ENCODE results near the gene HOXA3. TPM values are rescaled to one million over a fixed set of nuclear protein-coding genes. Genes with fewer than 3 reads are reported as not detected.

Gene HOXA3
- total RNA-seq, 1 donor from 2014 or later: 5.5 TPM

DNA sequence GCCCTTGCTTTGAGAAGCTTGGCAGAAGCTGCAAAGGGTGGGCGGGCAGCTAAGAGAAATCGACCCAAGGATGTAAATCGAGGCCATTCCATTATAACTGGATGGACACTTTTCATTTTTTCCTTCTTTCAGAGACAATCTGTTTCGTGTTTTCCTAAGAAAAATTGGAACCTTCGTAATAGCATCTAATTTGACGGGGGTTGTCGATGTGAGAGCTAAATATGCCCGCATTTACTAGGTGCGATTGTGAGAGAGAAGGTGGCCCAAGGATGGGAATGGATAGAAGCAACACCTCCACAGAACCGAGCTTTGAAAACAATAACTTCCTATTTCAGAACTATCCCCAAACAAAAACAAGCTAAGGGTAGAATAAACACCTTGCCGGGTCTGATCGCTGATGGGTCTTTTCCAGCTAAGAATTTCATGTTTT, 21.0 kb downstream of the HOXA3 start:
- no peak for DNase-seq (ENCODE audit: extremely low read depth, low read depth, low spot score)

DNA sequence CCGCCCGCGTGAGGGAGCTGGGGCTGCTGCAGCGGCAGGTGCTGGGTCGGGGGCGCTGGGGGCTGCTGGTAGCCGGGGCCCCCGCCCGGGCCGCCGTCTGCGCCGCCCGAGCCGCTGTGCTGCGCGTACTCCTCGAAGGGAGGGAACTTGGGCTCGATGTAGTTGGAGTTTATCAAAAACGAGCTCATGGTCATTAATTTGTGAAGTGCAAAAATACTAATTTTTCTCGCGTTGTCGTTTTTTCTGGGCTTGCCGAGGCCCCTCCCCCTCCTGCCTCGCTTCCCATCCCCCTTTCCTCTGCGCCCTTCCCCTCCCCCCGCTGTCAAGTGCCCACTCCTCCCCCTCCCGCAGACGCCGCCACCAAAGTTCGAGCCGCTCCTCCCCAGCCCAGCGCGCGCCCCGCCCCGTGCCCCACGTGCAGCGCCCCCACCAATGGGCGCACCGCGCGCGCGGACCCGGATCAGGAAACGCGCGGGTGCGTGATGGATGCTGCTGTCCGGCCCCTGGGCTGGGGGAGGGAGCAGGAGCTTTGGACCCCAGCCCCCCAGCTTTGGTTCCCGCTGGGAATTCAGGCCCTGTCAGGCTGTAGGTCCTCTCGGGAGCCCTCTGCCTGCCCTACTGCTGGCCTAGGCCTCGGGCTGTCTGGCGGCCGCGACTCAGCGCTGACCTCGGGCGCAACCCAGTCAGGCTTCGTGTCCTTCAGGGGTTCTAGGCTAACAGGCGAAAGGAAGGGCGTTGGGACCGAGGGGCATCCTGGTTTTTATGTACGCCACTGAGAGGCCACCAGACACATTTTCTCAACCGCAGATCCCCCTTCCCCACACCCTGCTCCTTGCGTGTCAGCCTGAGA, 21.6 kb downstream of the HOXA3 start, which contains the start of gene HOXA4:
Gene HOXA4 (minus strand): TSS at position 218 of the 850 bp plus-strand sequence. CDS start 24 bp downstream, at position 194.
- DNase-seq (ENCODE audit: extremely low read depth, low read depth, low spot score): no peak

DNA sequence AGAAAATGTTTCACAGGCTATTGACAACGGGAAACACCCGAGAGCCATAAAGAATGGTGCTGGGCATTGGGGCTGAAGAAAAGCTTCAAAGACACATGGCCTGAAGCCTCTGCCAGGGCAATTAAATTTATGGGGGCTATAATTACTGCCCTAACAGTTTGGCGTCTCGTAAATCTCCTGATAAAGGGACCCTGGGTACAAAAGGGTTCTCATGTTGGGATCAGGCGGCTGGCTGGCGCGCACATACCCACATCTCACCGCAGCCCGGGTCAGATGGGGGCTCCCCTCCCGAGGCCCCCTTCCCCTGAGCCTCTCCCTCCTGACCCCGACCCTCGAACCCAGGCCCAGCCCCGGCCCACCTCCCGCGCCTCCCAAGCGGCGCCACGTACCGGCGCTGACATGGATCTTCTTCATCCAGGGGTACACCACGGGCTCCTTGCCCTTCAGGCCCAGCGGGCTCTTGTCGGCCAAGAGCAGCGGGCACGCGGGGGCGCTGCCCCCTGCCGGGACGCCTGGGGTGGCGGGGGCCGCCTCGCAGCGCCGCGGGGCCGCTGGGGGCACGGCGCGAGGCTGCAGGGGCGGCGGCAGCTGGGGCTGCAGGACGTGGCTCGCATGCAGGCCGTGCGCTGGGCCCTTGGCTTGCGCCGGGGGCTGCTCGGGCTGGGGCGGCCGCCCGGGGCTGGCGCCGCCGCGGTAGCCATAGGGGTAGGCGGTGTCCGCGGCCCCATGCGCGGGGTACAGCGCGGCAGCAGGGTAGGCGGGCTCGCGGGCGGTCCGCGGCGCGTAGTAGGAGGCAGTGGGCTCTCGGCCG, 22.4 kb downstream of the HOXA3 start:
- no peak for DNase-seq (ENCODE audit: extremely low read depth, low read depth, low spot score)

DNA sequence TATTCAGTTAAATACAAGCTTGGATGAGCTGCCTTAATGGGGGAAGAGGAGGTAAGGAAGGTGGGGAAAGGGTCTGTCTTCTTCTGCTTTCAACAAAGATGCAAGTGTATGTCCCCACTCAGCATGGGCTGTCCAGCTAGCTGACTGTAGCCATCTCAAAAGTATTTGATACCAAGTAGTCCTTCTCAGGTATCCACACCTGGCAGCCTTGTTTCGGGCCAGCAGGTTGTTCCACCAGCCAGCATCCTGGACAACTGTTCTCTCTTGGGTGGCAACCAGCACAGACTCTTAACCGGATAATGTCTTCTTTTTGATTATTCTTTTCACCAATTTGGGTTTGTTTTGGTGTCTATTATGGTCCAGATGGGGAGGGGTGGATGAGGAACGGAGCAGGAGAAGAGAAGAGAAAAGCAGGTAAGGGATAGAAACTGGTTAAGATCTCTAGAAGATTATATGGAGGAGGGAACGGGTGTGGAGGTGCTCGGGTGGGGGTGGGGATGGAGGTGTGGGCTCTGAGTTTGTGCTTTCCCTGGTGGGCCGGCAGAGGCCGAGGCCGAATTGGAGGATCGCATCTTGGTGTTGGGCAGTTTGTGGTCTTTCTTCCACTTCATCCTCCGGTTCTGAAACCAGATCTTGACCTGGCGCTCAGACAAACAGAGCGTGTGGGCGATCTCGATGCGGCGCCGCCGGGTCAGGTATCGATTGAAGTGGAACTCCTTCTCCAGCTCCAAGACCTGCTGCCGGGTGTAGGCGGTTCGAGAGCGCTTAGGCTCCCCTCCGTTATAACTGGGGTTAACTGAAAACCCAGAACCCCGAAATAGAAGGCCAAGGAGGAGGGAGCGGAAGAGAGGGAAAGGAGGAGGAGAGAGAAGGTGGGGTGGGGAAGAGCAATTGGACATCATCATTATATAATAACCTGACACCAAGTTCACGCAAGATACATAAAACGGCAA, 23.3 kb downstream of the HOXA3 start:
- DNase-seq (ENCODE audit: extremely low read depth, low read depth, low spot score): no peak

DNA sequence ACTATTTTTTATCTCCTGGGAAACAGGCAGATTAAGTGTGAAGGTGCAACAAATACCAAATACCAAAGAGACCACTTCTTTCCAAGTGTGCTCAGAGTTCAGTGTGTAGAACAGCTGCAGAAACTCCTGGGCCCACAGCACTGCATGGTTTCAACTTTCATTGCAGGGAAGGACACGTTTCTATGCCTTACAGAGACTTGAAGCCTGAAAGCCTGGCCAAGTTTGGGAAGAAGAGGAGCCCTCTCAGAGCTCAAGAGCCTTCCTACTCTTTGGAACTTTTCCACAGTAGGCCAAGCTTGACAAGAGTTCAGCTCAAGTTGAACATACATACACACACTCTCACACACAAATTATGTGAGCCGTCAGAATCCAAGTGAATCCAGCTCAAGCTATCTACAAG, 24.3 kb downstream of the HOXA3 start:
- DNase-seq (ENCODE audit: extremely low read depth, low read depth, low spot score): no peak

DNA sequence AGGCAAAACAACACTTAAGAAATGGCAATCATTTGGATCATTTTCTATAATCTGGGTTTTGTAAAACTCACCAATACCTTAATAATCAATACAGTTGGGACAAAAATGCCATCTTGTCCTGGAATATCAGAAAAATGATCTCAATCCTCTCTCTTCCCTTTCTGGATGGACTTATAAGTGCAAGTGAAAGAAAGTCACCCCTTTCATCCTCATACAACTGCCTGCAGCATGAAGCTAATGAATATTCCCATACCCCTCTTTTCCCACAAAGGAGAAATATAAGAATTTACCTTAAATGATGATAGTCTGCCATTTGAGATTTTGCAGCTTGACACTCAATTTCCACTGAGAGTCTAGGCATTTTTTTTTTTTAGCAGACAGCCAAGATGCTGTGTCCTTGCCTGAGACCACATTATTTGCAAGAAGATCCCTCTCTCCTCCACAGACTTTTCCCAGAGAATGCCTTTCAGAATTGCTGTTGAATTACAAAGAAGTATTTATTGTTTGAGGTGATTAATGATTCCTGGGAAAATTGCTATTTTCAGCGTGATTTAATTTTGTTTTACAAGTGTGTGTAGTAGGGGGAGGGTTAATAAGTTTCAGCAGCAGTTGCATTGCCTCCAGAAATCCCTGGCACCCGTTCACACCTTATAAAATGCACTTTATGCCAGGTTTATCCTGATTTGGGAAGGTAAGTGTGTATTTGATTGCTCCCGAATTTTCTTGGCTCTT, 25.6 kb downstream of the HOXA3 start:
- no peak for DNase-seq (ENCODE audit: extremely low read depth, low read depth, low spot score)

DNA sequence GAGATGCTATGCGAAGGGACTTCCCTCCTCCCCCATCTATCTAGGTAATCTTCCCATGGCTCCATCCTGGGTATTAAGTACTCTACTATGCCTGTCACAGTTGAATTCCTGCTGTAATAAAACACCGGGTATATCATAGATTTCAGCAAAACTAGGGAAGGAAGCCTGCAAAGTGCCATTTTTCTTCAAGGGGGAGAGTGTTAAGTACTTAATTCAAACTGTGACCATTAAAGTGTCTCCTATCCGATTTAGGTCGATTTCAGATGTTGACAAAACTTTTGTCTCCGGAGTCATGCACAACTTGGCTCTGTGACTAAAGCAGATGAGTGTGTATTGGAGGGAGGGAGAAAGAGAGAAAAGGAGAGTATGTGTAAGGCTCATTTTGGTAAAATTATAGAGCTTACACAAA, 26.4 kb downstream of the HOXA3 start:
- DNase-seq (ENCODE audit: extremely low read depth, low read depth, low spot score): no peak

DNA sequence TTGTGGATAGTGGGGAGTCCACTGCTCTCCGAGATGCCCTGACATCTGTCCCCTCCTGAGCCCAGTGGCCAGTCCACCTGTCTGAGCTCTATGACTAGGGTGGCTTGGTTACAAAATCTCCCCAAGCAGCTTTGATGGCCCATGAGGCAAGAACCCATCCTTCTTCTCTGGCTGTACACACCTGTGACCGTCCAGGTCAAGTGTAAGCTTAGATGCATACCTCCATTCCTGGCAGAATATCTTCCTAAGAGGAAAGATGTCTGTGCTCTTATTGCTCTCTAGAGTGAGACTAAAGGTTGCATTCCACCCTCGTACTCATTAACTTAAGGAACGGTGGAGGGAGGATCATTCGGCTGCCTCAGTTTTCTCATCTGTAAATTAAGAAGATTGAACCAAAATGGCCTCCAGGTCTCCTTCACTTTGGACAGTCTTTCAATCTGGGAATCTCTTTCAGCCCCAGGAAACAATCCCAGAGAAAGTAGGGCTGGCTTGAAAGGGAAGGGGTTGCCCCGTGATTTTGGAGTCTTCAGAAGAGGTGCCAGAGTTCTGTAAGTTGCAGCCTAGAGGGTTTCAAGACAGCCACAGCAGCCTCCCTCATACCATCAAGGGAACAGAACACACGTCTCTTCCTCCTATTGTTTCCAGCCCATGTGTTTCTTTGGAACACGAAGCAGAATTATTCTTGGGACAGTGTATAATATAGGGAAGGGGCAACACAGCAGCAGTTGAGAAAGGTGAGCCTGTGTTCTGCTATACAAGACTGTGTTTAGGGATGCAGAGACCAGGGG, 27.3 kb downstream of the HOXA3 start:
- DNase-seq (ENCODE audit: extremely low read depth, low read depth, low spot score): no peak

DNA sequence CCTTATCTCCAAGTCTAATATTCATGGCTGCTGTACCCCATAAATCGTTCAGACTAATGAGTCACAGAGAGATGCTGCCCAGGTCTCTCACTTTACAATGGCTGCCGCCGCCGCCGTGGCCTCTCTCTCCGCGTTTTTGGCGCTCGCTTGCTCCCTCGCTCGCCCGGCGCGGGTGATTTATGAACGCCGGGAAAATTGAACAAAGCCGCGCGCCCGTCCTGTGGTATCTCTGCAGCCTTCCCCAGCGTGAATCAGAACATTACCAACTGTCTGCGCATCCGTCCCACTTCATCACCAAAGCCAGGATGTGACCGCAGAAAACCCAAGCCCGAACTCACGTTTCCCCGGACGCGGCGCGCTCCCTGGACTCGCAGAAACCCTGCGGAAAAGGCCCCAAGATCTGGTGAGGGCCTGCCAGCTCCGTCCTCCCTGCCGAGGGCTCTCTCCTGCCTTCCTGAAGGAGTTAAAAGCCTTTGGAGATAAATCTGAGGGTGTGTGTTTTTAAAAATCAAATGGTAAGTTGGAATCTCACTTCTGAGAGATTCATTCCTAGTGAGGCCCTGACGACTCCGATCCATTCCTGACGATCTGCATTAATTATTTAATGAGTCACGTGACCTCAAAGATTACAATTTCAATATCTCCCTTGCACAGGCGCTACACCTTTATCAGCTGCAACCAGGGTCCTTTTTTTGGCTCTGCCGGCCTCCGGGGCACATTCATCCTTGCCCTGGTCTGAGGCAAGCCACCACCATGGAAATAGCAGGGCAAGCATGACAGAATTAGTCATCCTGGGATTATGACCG, 28.1 kb downstream of the HOXA3 start:
- no peak for DNase-seq (ENCODE audit: extremely low read depth, low read depth, low spot score)

DNA sequence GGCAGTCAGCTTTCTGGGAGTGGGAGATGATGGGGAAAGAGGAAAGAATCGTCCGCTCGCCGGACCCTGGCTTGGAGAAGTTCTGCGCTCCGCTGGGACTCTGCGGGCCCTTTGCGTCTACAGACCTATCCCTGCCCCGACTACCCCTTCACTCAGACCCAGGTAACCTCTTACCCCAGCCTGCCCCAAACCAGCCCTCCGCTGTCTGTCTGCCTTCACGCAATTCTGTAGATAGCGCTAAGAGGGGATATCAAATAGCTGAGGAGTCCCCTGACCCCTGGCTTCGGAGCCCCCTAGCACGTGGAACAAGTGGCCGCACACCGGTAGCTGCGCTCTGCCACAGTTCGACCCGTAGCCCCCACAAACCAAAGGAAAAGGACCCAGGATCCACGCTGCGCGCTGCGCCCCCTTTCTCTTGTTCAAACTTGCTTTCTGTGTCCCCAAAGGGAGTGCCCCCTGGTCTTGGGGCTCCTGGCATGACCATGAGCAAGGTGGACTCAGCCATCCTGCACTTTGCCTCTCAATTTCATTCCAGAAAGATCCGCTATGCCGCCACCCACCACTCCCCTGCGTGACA, 28.8 kb downstream of the HOXA3 start:
- DNase-seq (ENCODE audit: extremely low read depth, low read depth, low spot score): no peak

DNA sequence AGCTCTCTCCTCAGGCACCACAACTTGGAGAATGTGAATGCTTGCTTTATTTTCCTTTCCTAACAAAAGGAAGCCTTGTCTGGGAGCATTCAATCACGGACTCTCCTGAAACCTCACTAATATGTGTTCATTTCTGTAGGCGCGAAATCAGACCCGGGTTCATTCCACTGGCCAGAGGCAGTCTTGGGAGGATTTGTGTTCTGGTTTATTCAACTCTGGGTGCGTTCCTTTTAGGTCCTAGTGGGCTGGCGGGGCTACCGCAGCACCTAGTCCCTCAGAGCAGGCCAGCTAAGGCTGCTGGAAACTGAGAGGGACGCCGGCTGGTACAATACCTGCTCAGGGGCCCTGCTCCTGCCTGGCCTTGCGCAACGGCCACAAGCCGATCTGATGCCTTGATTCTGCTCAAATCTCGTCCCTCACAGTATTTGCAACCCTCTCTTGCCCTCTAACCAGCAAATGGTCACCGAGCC, 29.3 kb downstream of the HOXA3 start:
- DNase-seq (ENCODE audit: extremely low read depth, low read depth, low spot score): no peak

DNA sequence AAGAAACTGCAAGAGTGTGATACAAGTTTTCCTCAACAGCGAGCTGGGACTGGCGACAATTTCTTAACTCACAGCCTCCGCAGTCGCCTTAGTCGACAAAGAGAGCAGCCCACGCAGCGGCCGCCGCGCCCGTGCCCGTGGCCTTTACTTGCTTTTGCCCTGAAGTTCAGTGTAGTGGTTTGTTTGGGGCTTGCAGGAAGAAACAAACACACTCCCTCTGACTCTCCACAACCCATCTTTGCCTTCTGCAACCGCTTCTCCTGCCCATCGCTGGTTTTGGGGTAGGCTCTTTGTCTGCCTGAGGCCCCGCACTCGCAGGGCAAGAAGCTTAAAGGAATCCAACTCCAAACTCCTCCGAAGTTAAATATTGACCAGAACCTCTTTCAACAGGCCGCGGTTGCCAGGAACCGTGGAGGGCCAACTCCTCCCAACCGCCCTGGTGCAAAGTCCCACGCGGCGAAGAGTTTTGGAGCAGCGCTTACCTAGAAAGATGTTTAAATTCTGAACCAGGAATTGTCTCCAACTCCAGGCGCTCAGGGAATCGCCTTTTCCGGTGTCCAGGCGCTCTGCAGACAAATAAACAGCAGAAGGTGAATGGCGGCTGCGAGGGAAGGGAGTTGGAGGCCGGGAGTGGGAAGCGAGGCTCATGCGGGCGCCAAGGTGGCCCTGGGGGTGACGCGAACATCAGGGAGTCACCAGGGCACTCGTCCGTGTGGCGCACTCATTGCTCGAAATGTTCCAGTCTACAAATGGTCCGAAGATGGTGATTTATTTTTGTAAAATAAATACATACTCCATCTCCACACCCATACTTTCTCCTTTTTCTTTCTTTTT, 30.1 kb downstream of the HOXA3 start:
- no peak for DNase-seq (ENCODE audit: extremely low read depth, low read depth, low spot score)

DNA sequence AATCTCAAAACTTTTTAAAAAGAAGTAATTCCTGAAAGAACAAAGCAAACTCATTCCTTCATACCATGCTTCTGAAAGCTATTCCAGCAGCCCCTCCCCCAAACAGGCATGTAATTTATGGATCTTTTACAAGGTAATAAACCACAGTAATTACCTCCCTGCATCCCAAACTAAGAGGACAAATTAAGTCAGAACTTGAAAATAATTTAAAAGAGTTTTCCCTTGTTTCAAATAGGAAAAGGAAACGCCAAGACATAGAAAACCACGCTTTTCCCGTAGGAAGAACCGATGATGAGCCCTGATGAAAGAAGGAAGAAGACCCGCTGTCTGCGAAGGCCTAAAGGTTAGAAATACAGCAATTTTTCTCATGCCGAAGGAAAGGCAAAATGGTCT, 30.7 kb downstream of the HOXA3 start:
- DNase-seq (ENCODE audit: extremely low read depth, low read depth, low spot score): no peak

DNA sequence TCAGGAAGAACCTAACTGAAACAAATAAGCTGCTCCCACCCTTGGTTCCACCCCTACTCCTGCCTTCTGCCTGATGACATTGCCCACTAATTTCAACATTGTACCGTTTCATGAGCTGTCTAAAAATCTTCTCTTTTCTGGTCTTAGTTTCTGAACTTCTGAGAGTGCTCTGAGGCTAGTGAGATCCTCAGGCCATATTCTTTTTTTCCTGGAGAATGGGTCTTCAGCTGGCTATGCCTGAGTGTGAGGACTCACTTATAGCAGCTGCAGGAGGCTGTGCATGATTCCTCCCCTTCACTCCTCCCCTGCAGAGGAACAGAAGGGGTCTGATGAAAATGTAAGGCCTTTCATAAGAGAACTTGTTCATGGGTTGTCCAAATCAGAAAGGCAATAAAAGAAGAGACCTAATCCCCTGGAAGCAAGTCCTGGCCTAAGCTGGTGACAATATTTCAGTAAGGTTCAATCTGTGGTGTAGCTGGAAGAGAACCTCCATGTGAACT, 32.9 kb downstream of the HOXA3 start:
- DNase-seq (ENCODE audit: extremely low read depth, low read depth, low spot score): no peak

DNA sequence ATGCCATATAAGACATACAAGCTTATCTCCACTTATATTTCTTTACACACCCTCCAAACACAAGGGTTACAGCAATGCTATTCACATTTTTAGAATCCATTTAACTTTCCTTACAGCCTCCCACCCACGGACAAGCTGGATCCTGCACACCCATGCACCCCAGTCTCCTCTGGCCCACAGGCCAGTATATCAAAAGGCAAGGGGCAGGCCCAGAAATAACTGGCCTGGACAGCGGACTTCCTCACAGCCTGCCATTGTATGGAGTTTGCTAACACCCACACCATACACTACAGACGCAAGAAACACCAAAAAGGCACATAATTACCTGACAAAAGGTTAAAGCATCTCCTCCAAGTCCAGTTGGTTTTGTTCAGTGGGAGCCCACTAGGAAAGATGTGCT, 33.8 kb downstream of the HOXA3 start:
- no peak for DNase-seq (ENCODE audit: extremely low read depth, low read depth, low spot score)

DNA sequence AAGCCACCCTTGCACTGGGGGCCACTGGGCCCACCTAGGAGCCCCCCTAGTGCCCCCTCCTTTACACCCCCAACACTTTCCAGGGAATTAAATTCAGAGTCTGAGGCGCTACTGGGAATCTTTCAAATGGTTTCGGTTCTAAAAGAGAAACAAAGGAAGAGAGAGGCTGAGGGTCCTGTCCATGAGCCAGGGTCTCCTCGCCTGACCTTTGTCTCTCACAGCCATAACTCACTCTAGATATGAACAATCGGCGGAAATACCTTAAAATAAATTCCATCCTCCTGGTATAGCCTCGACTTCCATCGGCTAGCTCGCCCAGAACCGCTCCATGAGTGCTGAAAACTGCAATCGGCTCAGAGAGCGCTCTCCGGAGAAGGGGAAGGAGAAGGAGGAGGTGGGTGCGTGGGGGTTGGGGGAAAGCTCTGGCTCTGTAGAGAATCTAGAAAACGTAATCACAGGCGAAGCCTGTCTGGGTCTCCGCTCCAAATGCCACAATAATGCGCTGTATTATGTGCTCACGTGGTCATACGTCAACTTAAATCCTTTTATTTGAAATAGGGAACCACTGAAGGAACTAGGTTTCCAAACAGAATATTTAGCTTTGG, 34.4 kb downstream of the HOXA3 start:
- DNase-seq (ENCODE audit: extremely low read depth, low read depth, low spot score): no peak

All from glomerular endothelial cell (primary cell).